ENCODE data around the gene RABL3. TPM values are rescaled to one million over a fixed set of nuclear protein-coding genes. Genes with fewer than 3 reads are reported as not detected.
"Not testable (repeated sequence)": the region's sequence is repeated elsewhere in the genome, so short reads cannot be mapped to it uniquely, and the experiment has no call there.

The RABL3 gene
- total RNA-seq, 1 donor from 2014 or later, result 5.7 TPM

DNA sequence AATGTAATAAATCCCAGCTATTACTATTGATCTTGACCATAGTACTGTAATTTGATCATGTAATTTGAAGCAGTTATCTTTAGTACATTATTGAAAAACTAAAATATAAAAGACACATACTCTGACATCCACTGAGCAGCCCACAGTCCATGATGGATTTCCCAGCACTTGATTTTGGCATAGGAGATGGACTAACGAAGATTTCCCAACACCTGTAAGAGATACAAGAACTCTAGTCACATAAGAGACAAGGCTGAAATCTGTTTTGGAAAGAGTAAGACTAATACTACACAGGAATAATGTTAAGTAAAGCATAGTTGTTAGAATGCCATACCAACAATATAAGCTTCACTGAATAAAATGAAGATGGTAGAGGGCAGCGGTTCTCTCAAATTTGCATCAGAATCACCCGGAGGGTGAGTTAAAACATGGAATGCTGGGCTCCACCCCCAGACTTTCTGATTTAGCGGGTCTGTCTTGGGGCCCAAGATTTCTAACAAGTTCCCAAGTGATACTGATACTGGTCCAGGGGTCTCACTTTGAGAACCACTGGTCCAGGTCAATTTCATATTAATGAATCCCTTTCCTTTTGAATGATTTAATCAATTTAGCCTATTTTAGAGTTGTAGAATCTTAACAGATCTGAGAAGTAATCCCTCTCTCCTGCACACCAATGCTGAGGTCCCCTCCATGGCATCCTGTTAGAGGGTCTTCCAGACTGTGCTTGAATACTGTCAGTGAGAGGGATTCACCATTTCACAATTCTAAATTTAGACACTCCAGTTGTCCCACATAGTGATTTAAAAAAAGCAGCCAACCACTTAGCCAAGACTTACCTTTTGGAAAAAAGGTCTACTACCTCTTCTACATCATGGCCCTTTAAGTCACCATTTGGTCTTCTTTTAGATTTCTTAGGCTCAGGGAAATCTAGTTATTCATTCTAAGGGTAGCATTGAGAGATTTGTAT lies 11.5 kb downstream of the RABL3 start:
- Histone ChIP-seq H3K36me3 (ENCODE audit: control insufficient read depth in 3 of 3, insufficient read depth in 3 of 3, low read length in 3 of 3) (peaks cover 0 to 7% (median 0%) of the 10 kb centered on the region in 3 donors), H3K27ac (ENCODE audit: low read depth, low read length) (no peak overlapping the region), H3K4me1 (ENCODE audit: control insufficient read depth in 3 of 3, insufficient read depth in 3 of 3, low read length in 3 of 3) (no peaks in the 10 kb centered on the region), H3K9me3 (ENCODE audit: control insufficient read depth in 3 of 3, low read length in 3 of 3) (no peaks in the 10 kb centered on the region), H3K9ac (ENCODE audit: low read depth in 1 of 3, low read length in 3 of 3) (no peak overlapping the region), H3K4me3 (ENCODE audit: low read length in 3 of 3) (no peak overlapping the region), H3K27me3 (ENCODE audit: control insufficient read depth in 3 of 3, insufficient read depth in 3 of 3, low read length in 3 of 3) (no peaks in the 10 kb centered on the region)

DNA sequence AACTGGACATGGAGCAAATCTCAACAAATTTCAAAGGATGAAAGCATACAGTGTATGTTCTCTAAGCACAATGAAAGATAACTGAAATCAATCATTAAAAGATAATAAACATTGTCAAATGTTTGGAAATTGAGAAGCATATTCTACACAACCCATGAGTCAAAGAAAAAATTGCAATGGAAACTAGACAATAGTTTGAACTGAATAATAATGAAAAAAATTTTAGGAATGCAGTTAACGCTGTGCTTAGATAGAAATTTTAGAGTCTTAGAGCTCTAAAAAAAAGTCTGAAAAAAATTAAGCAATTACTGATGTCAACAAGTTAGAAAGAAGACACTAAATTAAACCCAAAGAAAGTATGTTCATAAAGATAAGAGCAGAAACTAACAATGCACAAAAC lies 15.5 kb downstream of the RABL3 start:
- H3K27me3 ChIP-seq (ENCODE audit: control insufficient read depth in 3 of 3, insufficient read depth in 3 of 3, low read length in 3 of 3), result no peaks in the 10 kb centered on the region
- no peaks in the 10 kb centered on the region for H3K9me3 ChIP-seq (ENCODE audit: control insufficient read depth in 3 of 3, low read length in 3 of 3)
- H3K27ac ChIP-seq (ENCODE audit: low read depth, low read length), result no peak overlapping the region
- H3K4me1 ChIP-seq (ENCODE audit: control insufficient read depth in 3 of 3, insufficient read depth in 3 of 3, low read length in 3 of 3), result no peaks in the 10 kb centered on the region
- H3K9ac ChIP-seq (ENCODE audit: low read depth in 1 of 3, low read length in 3 of 3), result no peak overlapping the region
- peaks cover 0 to 7% (median 0%) of the 10 kb centered on the region in 3 donors for H3K36me3 ChIP-seq (ENCODE audit: control insufficient read depth in 3 of 3, insufficient read depth in 3 of 3, low read length in 3 of 3)
- no peak overlapping the region for H3K4me3 ChIP-seq (ENCODE audit: low read length in 3 of 3)

DNA sequence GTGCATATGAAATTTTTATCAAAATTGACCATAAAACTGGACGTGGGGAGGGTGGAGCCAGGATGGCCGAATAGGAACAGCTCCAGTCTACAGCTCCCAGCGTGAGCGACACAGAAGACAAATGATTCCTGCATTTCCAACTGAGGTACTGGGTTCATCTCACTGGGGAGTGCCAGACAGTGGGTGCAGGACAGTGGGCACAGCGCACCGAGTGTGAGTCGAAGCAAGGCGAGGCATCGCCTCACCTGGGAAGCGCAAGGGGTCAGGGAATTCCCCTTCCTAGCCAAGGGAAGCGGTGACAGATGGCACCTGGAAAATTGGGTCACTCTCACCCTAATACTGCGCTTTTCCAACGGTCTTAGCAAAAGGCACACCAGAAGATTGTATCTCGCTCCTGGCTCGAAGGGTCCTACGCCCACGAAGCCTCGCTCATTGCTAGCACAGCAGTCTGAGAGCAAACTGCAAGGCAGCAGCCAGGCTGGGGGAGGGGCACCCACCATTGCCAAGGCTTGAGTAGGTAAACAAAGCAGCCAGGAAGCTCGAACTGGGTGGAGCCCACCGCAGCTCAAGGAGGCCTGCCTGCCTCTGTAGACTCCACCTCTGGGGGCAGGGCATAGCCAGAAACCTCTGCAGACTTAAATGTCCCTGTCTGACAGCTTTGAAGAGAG lies 23.0 kb downstream of the RABL3 start:
- H3K9ac ChIP-seq (ENCODE audit: low read depth in 1 of 3, low read length in 3 of 3); H3K4me1 ChIP-seq (ENCODE audit: control insufficient read depth in 3 of 3, insufficient read depth in 3 of 3, low read length in 3 of 3); H3K9me3 ChIP-seq (ENCODE audit: control insufficient read depth in 3 of 3, low read length in 3 of 3); H3K27me3 ChIP-seq (ENCODE audit: control insufficient read depth in 3 of 3, insufficient read depth in 3 of 3, low read length in 3 of 3); H3K36me3 ChIP-seq (ENCODE audit: control insufficient read depth in 3 of 3, insufficient read depth in 3 of 3, low read length in 3 of 3); H3K27ac ChIP-seq (ENCODE audit: low read depth, low read length): not testable (repeated sequence)
- H3K4me3 ChIP-seq (ENCODE audit: low read length in 3 of 3), result peak overlapping the region in 1 of 3 donors; percentile 59

DNA sequence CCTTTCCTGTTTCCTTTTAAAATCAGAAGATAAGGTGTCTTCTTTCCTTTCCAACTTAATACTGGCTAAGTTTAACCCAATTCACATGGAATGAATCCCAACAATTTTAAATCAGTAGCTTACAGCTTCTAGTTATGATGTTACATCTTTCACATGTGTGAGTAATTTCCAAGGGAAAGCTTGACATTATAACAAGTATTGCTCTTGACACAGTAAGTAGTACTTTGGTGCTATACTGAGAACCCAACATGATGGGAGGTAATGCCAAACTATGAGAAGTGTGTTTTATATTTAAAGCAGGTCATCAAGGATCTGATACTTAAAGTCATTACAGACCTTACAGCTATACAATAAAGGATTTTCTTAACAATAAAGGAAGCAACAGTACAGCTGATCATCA lies 29.1 kb downstream of the RABL3 start:
- Histone ChIP-seq H3K4me3 (ENCODE audit: low read length in 3 of 3) (no peak overlapping the region), H3K36me3 (ENCODE audit: control insufficient read depth in 3 of 3, insufficient read depth in 3 of 3, low read length in 3 of 3) (peaks cover 0 to 3% (median 0%) of the 10 kb centered on the region in 3 donors), H3K4me1 (ENCODE audit: control insufficient read depth in 3 of 3, insufficient read depth in 3 of 3, low read length in 3 of 3) (no peaks in the 10 kb centered on the region), H3K27ac (ENCODE audit: low read depth, low read length) (no peak overlapping the region), H3K9me3 (ENCODE audit: control insufficient read depth in 3 of 3, low read length in 3 of 3) (no peaks in the 10 kb centered on the region), H3K9ac (ENCODE audit: low read depth in 1 of 3, low read length in 3 of 3) (no peak overlapping the region), H3K27me3 (ENCODE audit: control insufficient read depth in 3 of 3, insufficient read depth in 3 of 3, low read length in 3 of 3) (no peaks in the 10 kb centered on the region)

DNA sequence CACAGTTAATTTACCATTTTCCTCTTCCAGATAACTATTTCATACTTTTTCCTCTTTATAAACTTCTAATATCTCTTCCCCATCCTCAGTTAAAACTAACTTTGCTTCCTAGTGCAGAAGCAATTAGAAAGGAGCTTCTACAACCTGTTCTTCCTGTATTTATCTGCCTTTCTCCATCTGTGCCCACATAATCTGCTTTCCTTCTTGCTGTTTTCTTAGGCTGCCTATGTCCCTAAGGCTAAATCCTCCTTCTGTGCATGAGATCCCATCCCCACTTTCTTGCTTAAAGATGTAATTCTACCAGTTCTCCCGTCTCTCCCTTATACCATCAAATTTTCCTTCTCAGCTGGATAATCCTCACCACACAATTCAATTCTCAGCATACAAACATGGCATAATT lies 31.9 kb downstream of the RABL3 start:
- Histone ChIP-seq H3K36me3 (ENCODE audit: control insufficient read depth in 3 of 3, insufficient read depth in 3 of 3, low read length in 3 of 3) (peaks cover 0 to 3% (median 0%) of the 10 kb centered on the region in 3 donors), H3K4me3 (ENCODE audit: low read length in 3 of 3) (no peak overlapping the region), H3K4me1 (ENCODE audit: control insufficient read depth in 3 of 3, insufficient read depth in 3 of 3, low read length in 3 of 3) (no peaks in the 10 kb centered on the region), H3K9me3 (ENCODE audit: control insufficient read depth in 3 of 3, low read length in 3 of 3) (no peaks in the 10 kb centered on the region), H3K27ac (ENCODE audit: low read depth, low read length) (no peak overlapping the region), H3K9ac (ENCODE audit: low read depth in 1 of 3, low read length in 3 of 3) (no peak overlapping the region), H3K27me3 (ENCODE audit: control insufficient read depth in 3 of 3, insufficient read depth in 3 of 3, low read length in 3 of 3) (no peaks in the 10 kb centered on the region)

DNA sequence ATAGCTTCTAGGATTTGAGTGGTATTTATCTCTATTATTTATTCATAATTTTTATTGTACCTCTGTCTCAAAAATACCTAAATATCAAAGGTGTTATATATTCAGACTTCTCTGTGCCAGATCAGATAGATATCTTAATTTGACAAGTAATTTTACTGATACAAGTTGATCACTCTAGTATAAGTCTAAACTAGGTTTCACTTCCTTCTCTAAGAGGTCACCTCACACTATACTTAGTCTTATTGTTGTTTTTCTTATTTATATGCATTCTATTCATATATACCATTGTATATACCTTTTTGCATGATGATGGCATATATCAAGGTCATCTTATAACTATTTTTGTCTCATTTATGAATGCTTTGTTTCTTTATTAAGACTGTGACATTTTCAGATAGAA lies 33.9 kb downstream of the RABL3 start:
- H3K4me1 ChIP-seq (ENCODE audit: control insufficient read depth in 3 of 3, insufficient read depth in 3 of 3, low read length in 3 of 3), result no peaks in the 10 kb centered on the region
- H3K9ac ChIP-seq (ENCODE audit: low read depth in 1 of 3, low read length in 3 of 3), result no peak overlapping the region
- no peak overlapping the region for H3K4me3 ChIP-seq (ENCODE audit: low read length in 3 of 3)
- H3K9me3 ChIP-seq (ENCODE audit: control insufficient read depth in 3 of 3, low read length in 3 of 3), result peaks cover 0 to under 1% (median 0%) of the 10 kb centered on the region in 3 donors
- no peak overlapping the region for H3K27ac ChIP-seq (ENCODE audit: low read depth, low read length)
- no peaks in the 10 kb centered on the region for H3K27me3 ChIP-seq (ENCODE audit: control insufficient read depth in 3 of 3, insufficient read depth in 3 of 3, low read length in 3 of 3)
- peaks cover 0 to 3% (median 0%) of the 10 kb centered on the region in 3 donors for H3K36me3 ChIP-seq (ENCODE audit: control insufficient read depth in 3 of 3, insufficient read depth in 3 of 3, low read length in 3 of 3)

DNA sequence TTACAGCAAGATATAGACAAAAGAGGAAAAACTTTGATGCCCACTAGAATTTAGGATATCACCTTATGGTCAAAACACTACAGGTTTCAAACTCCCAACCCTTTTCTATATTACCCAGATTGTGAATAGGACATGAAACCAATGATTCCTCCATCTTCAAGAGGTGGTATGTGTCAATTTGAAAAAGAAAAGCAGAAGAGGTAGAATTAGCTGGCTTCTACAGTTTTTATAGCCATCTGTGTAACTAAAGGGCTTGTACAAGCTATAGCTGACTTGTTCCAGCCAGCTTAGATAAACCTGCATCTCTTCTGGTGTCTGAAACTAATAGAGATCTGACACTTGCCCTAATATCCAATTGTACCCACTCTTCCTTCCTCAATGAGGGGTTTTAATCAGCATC lies 35.4 kb downstream of the RABL3 start:
- H3K4me1 ChIP-seq (ENCODE audit: control insufficient read depth in 3 of 3, insufficient read depth in 3 of 3, low read length in 3 of 3), result no peaks in the 10 kb centered on the region
- H3K9me3 ChIP-seq (ENCODE audit: control insufficient read depth in 3 of 3, low read length in 3 of 3), result peaks cover 0 to 2% (median 0%) of the 10 kb centered on the region in 3 donors
- no peak overlapping the region for H3K27ac ChIP-seq (ENCODE audit: low read depth, low read length)
- H3K9ac ChIP-seq (ENCODE audit: low read depth in 1 of 3, low read length in 3 of 3), result no peak overlapping the region
- peaks cover 0 to 5% (median 0%) of the 10 kb centered on the region in 3 donors for H3K36me3 ChIP-seq (ENCODE audit: control insufficient read depth in 3 of 3, insufficient read depth in 3 of 3, low read length in 3 of 3)
- no peaks in the 10 kb centered on the region for H3K27me3 ChIP-seq (ENCODE audit: control insufficient read depth in 3 of 3, insufficient read depth in 3 of 3, low read length in 3 of 3)
- H3K4me3 ChIP-seq (ENCODE audit: low read length in 3 of 3), result no peak overlapping the region

DNA sequence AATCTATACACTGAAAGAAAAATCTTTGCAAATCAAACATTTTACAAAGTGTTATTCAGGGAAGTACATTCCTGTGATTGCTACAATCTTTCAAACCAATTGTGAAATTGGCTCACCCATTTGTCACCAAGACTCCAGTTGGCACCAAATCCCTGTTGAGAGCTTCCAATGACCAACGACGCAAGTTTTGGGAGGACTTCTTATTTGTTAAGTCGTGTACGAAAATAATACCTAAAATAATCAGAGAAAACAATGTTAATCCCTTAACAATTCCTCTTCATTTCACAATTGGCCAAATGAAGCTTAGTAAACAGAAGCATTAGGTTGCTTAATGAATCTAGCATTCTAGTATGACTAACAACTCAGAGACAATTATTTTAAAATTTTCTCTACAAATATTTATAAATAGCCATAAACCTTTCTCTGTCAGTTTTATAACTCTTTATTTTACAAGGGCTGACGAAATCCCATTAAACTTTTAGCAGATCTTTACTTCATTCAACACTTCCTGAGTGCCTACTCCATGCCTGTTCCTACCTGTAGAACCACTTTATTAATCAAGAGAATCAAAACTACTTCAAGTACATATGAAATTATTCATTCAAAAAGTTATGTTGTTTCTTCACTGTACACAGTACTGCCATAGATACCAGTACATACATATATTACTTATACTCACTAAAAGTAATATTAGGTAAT lies 36.3 kb downstream of the RABL3 start:
- Histone ChIP-seq H3K9me3 (ENCODE audit: control insufficient read depth in 3 of 3, low read length in 3 of 3) (peaks cover 0 to 2% (median 0%) of the 10 kb centered on the region in 3 donors), H3K27me3 (ENCODE audit: control insufficient read depth in 3 of 3, insufficient read depth in 3 of 3, low read length in 3 of 3) (no peaks in the 10 kb centered on the region), H3K4me3 (ENCODE audit: low read length in 3 of 3) (no peak overlapping the region), H3K9ac (ENCODE audit: low read depth in 1 of 3, low read length in 3 of 3) (no peak overlapping the region), H3K27ac (ENCODE audit: low read depth, low read length) (no peak overlapping the region), H3K36me3 (ENCODE audit: control insufficient read depth in 3 of 3, insufficient read depth in 3 of 3, low read length in 3 of 3) (peaks cover 0 to 5% (median 0%) of the 10 kb centered on the region in 3 donors), H3K4me1 (ENCODE audit: control insufficient read depth in 3 of 3, insufficient read depth in 3 of 3, low read length in 3 of 3) (no peaks in the 10 kb centered on the region)

DNA sequence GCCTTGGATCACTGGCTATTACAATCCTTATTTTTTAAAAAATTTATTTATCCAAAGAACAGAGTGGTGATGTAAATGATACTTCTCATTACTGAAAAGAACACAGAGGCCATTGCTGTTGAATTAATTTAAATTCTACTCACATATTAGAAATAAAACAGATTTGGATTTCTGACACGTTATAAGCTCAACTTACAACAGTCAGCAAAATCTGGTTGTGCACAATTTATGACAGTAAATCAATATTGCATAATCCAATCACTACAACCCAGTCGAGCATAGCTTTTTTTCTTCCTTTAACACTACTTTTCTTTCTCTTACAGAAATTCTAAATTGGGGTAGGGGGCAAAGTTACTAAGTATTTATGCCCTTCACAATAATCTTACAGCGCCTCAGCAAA lies 43.0 kb downstream of the RABL3 start:
- no peaks in the 10 kb centered on the region for H3K4me1 ChIP-seq (ENCODE audit: control insufficient read depth in 3 of 3, insufficient read depth in 3 of 3, low read length in 3 of 3)
- no peak overlapping the region for H3K9ac ChIP-seq (ENCODE audit: low read depth in 1 of 3, low read length in 3 of 3)
- peaks cover 0 to 2% (median 0%) of the 10 kb centered on the region in 3 donors for H3K9me3 ChIP-seq (ENCODE audit: control insufficient read depth in 3 of 3, low read length in 3 of 3)
- no peaks in the 10 kb centered on the region for H3K27me3 ChIP-seq (ENCODE audit: control insufficient read depth in 3 of 3, insufficient read depth in 3 of 3, low read length in 3 of 3)
- H3K4me3 ChIP-seq (ENCODE audit: low read length in 3 of 3), result no peak overlapping the region
- no peak overlapping the region for H3K27ac ChIP-seq (ENCODE audit: low read depth, low read length)
- peaks cover 0 to 15% (median 3%) of the 10 kb centered on the region in 3 donors for H3K36me3 ChIP-seq (ENCODE audit: control insufficient read depth in 3 of 3, insufficient read depth in 3 of 3, low read length in 3 of 3)
